Gastrocnemius medialis (tissue), 4 donors: ENCODE measurements around the gene PRDM2. TPM values are rescaled to one million over a fixed set of nuclear protein-coding genes. Genes with fewer than 3 reads are reported as not detected.

Experiments used
- ATAC-seq, 2 donors: fragments of 150-250 bp; one replicate each; pipeline ENCODE4 v1.9.1; 2016
- DNase-seq, 2 donors: peaks; one replicate each; pipeline ENCODE4 v3.0.0-alpha.2; 2019
- H3K27ac ChIP-seq, 4 donors: fragments of 200-600 bp; sonication (generic); 1 replicate in 1 of 4; 2 replicates in 3 of 4; pipeline ENCODE4 v1.5.1; 2016 to 2018; ENCODE audit warnings: mild to moderate bottlenecking in 2 of 4, moderate library complexity in 1 of 4
- H3K27me3 ChIP-seq, 3 donors: fragments of 200-600 bp; sonication (generic) in 2 of 3; 1 replicate in 1 of 3; 2 replicates in 2 of 3; pipeline versions ENCODE4 v1.5.1 to v1.6.0; 2016 to 2019; ENCODE audit warnings: mild to moderate bottlenecking in 1 of 3, moderate library complexity in 1 of 3
- H3K36me3 ChIP-seq, 2 donors: fragments of 200-600 bp; sonication (generic) in 1 of 2; one replicate each; pipeline ENCODE4 v1.5.1; 2017 to 2018
- H3K4me1 ChIP-seq, 2 donors: fragments of 200-600 bp; sonication (generic) in 1 of 2; one replicate each; pipeline ENCODE4 v1.5.1; 2016 to 2017; ENCODE audit warnings: mild to moderate bottlenecking in 2 of 2
- H3K4me3 ChIP-seq, 4 donors: fragments of 200-600 bp; sonication (generic) in 3 of 4; 1 replicate in 1 of 4; 2 replicates in 3 of 4; pipeline ENCODE4 v1.5.1; 2016 to 2019; ENCODE audit warnings: mild to moderate bottlenecking in 2 of 4
- H3K9me3 ChIP-seq, 3 donors: fragments of 200-600 bp; sonication (generic) in 2 of 3; 1 replicate in 1 of 3; 2 replicates in 2 of 3; pipeline ENCODE4 v1.5.1; 2016 to 2019
- CTCF ChIP-seq, 5 experiments: fragments of 450-650 bp in 3 of 5; fragments of 200-600 bp in 2 of 5; sonication (generic) in 2 of 5; IDR thresholded peaks in 4 of 5; conservative IDR thresholded peaks in 1 of 5; 1 replicate in 4 of 5; 2 replicates in 1 of 5; pipeline ENCODE4 v1.5.1; 2016 to 2019; ENCODE audit warnings: antibody characterized with exemption in 5 of 5, mild to moderate bottlenecking in 3 of 5, moderate library complexity in 3 of 5
- POLR2A ChIP-seq, 2 donors: fragments of 450-650 bp; IDR thresholded peaks; one replicate each; pipeline ENCODE4 v1.6.1; 2017; ENCODE audit warnings: antibody characterized with exemption in 2 of 2, mild to moderate bottlenecking in 2 of 2, moderate library complexity in 2 of 2
- in situ Hi-C, 4 donors: fragments of 200-750 bp; cut with MboI; loops; one replicate each; pipeline versions ENCODE4 v1.15.0 to v1.8.0; 2017; ENCODE audit warnings: low sequenced_read_pairs in 4 of 4
- intact Hi-C: fragments of 100-400 bp; cut with DNase I; formaldehyde crosslinking; loops from one replicate; pipeline ENCODE4 v1.15.1; 2023; ENCODE audit warnings: low total_unique reads
- total RNA-seq, 4 donors: library from RNA; depleted of rRNA; stranded (reverse); fragments of >200 nt; gene quantifications; one replicate each; pipeline versions ENCODE4 v1.1.0 to v1.2.3, GENCODE V29; 2016

PRDM2 gene
- total RNA-seq, 4 donors from 2014 or later = 24.1 to 38.3 (median 35.6) TPM

- no peak overlapping the region for H3K27ac ChIP-seq
- ATAC-seq = no peak
- intact Hi-C loops (loop anchor here (5.0 kb wide), 1 partner anchor 159 kb away; no protein-coding TSS in a partner anchor), in situ Hi-C loops (loop anchor here in 3 of 4 donors (10.0 to 25.0 kb wide), 3 partner anchors 129 to 161 kb away; no protein-coding TSS in a partner anchor)
- H3K27me3 ChIP-seq = no peaks in the 10 kb centered on the region
- TF ChIP-seq CTCF (IDR thresholded peaks at IDR 0.05 in 4 of 5, conservative IDR thresholded peaks at IDR 0.05 in 1 of 5) (no peak), POLR2A (IDR thresholded peaks at IDR 0.05) (no peak)
- no peaks in the 10 kb centered on the region for H3K9me3 ChIP-seq
- H3K4me3 ChIP-seq = no peak overlapping the region
- H3K36me3 ChIP-seq = peaks cover 0 to 7% of the 10 kb centered on the region in 2 donors
- DNase-seq = no peak
- H3K4me1 ChIP-seq = no peaks in the 10 kb centered on the region
These were observed 126.0 kb downstream of the PRDM2 start for GRCh38 chr1:13826009-13826408.

- TF ChIP-seq CTCF (IDR thresholded peaks at IDR 0.05 in 4 of 5, conservative IDR thresholded peaks at IDR 0.05 in 1 of 5) = no peak
- no peak for TF ChIP-seq POLR2A (IDR thresholded peaks at IDR 0.05)
- no peak overlapping the region for H3K4me3 ChIP-seq
- H3K9me3 ChIP-seq = no peaks in the 10 kb centered on the region
- in situ Hi-C loops = loop anchor here in 3 of 4 donors (10.0 to 25.0 kb wide), 3 partner anchors 128 to 162 kb away; no protein-coding TSS in a partner anchor
- no peak overlapping the region for H3K27ac ChIP-seq
- no peaks in the 10 kb centered on the region for H3K27me3 ChIP-seq
- no peaks in the 10 kb centered on the region for H3K4me1 ChIP-seq
- no peak for DNase-seq
- peaks cover 0 to 7% of the 10 kb centered on the region in 2 donors for H3K36me3 ChIP-seq
- no peak for ATAC-seq
- intact Hi-C loops = loop anchor here (5.0 kb wide), 1 partner anchor 159 kb away; no protein-coding TSS in a partner anchor
These were observed 126.6 kb downstream of the PRDM2 start for GRCh38 chr1:13826591-13826990.

- H3K27ac ChIP-seq = no peak overlapping the region
- H3K4me1 ChIP-seq = no peaks in the 10 kb centered on the region
- in situ Hi-C loops (loop anchor here in 3 of 4 donors (10.0 to 25.0 kb wide), 3 partner anchors 126 to 164 kb away; no protein-coding TSS in a partner anchor), intact Hi-C loops (loop anchor here (1.0 to 5.0 kb wide), 2 partner anchors 132 to 161 kb away; no protein-coding TSS in a partner anchor)
- H3K36me3 ChIP-seq = peaks cover 0 to 5% of the 10 kb centered on the region in 2 donors
- peak; percentile 17 to 44 for ATAC-seq
- DNase-seq = no peak
- H3K27me3 ChIP-seq = no peaks in the 10 kb centered on the region
- no peaks in the 10 kb centered on the region for H3K9me3 ChIP-seq
- H3K4me3 ChIP-seq = no peak overlapping the region
- TF ChIP-seq CTCF (IDR thresholded peaks at IDR 0.05 in 4 of 5, conservative IDR thresholded peaks at IDR 0.05 in 1 of 5) (peak; percentile 14 to 61 (median 46)), POLR2A (IDR thresholded peaks at IDR 0.05) (no peak)
These were observed 128.6 kb downstream of the PRDM2 start for GRCh38 chr1:13828454-13829151.

GRCh38 chr1:13829152-13829769 lies 129.3 kb downstream of the PRDM2 start:
- ATAC-seq (peak in 1 of 2 donors; percentile 9), DNase-seq (no peak)
- no peaks in the 10 kb centered on the region for H3K36me3 ChIP-seq
- intact Hi-C loops = loop anchor here (1.0 to 5.0 kb wide), 2 partner anchors 131 to 162 kb away; no protein-coding TSS in a partner anchor
- no peak overlapping the region for H3K4me3 ChIP-seq
- H3K9me3 ChIP-seq = no peaks in the 10 kb centered on the region
- H3K27me3 ChIP-seq = no peaks in the 10 kb centered on the region
- no peak overlapping the region for H3K27ac ChIP-seq
- no peak for TF ChIP-seq POLR2A (IDR thresholded peaks at IDR 0.05)
- TF ChIP-seq CTCF (IDR thresholded peaks at IDR 0.05 in 4 of 5, conservative IDR thresholded peaks at IDR 0.05 in 1 of 5) = no peak
- H3K4me1 ChIP-seq = no peaks in the 10 kb centered on the region
- in situ Hi-C loops = loop anchor here in 3 of 4 donors (10.0 to 25.0 kb wide), 3 partner anchors 126 to 164 kb away; no protein-coding TSS in a partner anchor
